DOHH2 (cell line): Measurements from ENCODE around the gene ABLIM1.

Experiments used
- EZH2phosphoT487 ChIP-seq: fragments of 200-600 bp; sonication (generic); IDR thresholded peaks from 2 replicates; pipeline ENCODE4 v1.6.1; 2017; ENCODE audit warnings: borderline replicate concordance, mild to moderate bottlenecking, antibody characterized with exemption, low read length, moderate library complexity, mixed read lengths
- TF ChIP-seq, protein P1 (sequence below): fragments of 200-600 bp; sonication (generic); IDR thresholded peaks from one replicate; pipeline ENCODE4 v1.5.1; 2014; ENCODE audit warnings: antibody characterized with exemption, mild to moderate bottlenecking, low read depth, low read length; ENCODE audit not compliant: poor library complexity, severe bottlenecking

- TF ChIP-seq, protein P1, sequence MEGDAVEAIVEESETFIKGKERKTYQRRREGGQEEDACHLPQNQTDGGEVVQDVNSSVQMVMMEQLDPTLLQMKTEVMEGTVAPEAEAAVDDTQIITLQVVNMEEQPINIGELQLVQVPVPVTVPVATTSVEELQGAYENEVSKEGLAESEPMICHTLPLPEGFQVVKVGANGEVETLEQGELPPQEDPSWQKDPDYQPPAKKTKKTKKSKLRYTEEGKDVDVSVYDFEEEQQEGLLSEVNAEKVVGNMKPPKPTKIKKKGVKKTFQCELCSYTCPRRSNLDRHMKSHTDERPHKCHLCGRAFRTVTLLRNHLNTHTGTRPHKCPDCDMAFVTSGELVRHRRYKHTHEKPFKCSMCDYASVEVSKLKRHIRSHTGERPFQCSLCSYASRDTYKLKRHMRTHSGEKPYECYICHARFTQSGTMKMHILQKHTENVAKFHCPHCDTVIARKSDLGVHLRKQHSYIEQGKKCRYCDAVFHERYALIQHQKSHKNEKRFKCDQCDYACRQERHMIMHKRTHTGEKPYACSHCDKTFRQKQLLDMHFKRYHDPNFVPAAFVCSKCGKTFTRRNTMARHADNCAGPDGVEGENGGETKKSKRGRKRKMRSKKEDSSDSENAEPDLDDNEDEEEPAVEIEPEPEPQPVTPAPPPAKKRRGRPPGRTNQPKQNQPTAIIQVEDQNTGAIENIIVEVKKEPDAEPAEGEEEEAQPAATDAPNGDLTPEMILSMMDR: no peak
- TF ChIP-seq EZH2phosphoT487: no peak
Measured at GRCh38 chr10:114684084-114684821, 26.2 kb upstream of the ABLIM1 start.
